ENCODE results near the gene ST3GAL5. TPM values are rescaled to one million over a fixed set of nuclear protein-coding genes. Genes with fewer than 3 reads are reported as not detected.

ST3GAL5 gene
- total RNA-seq, 1 donor from 2014 or later, result 10.4 TPM

GRCh38 chr2:85917887-85918795, 29.4 kb upstream of the ST3GAL5 start:
- no peak for DNase-seq (ENCODE audit: low spot score)

GRCh38 chr2:85915606-85916303, 27.0 kb upstream of the ST3GAL5 start:
- no peak for DNase-seq (ENCODE audit: low spot score)

- no peak for DNase-seq (ENCODE audit: low spot score)
These were observed 26.1 kb upstream of the ST3GAL5 start for GRCh38 chr2:85914922-85915321.

- no peak for DNase-seq (ENCODE audit: low spot score)
These were observed 25.4 kb upstream of the ST3GAL5 start for GRCh38 chr2:85913884-85914881.

GRCh38 chr2:85911814-85912692, 23.3 kb upstream of the ST3GAL5 start:
- DNase-seq (ENCODE audit: low spot score), result peak; percentile 77

- no peak for DNase-seq (ENCODE audit: low spot score)
These were observed 22.3 kb upstream of the ST3GAL5 start for GRCh38 chr2:85911097-85911496.

GRCh38 chr2:85909005-85909404, 20.2 kb upstream of the ST3GAL5 start:
- DNase-seq (ENCODE audit: low spot score), result no peak

- no peak for DNase-seq (ENCODE audit: low spot score)
These were observed 19.7 kb upstream of the ST3GAL5 start for GRCh38 chr2:85908506-85908905.

- no peak for DNase-seq (ENCODE audit: low spot score)
These were observed 18.9 kb upstream of the ST3GAL5 start for GRCh38 chr2:85907671-85908157.

- DNase-seq (ENCODE audit: low spot score), result no peak
These were observed 18.0 kb upstream of the ST3GAL5 start for GRCh38 chr2:85906748-85907147.

GRCh38 chr2:85905891-85906290, 17.1 kb upstream of the ST3GAL5 start:
- DNase-seq (ENCODE audit: low spot score), result no peak

- DNase-seq (ENCODE audit: low spot score), result peak; percentile 48
These were observed 16.4 kb upstream of the ST3GAL5 start for GRCh38 chr2:85905187-85905666.

- DNase-seq (ENCODE audit: low spot score), result no peak
These were observed 15.1 kb upstream of the ST3GAL5 start for GRCh38 chr2:85903849-85904248.

- no peak for DNase-seq (ENCODE audit: low spot score)
These were observed 13.7 kb upstream of the ST3GAL5 start for GRCh38 chr2:85902496-85902895.

GRCh38 chr2:85901155-85901554, 12.4 kb upstream of the ST3GAL5 start:
- no peak for DNase-seq (ENCODE audit: low spot score)

- DNase-seq (ENCODE audit: low spot score), result no peak
These were observed 11.6 kb upstream of the ST3GAL5 start for GRCh38 chr2:85900366-85900765.

- no peak for DNase-seq (ENCODE audit: low spot score)
These were observed 11.1 kb upstream of the ST3GAL5 start for GRCh38 chr2:85899849-85900248.

GRCh38 chr2:85899284-85899683, 10.5 kb upstream of the ST3GAL5 start:
- DNase-seq (ENCODE audit: low spot score), result no peak

- DNase-seq (ENCODE audit: low spot score), result no peak
These were observed 10.1 kb upstream of the ST3GAL5 start for GRCh38 chr2:85898881-85899280.
